ENCODE data around the gene SYTL5. TPM values are rescaled to one million over a fixed set of nuclear protein-coding genes. Genes with fewer than 3 reads are reported as not detected.

Gene SYTL5
- polyA plus RNA-seq, 2 of the 4 experiments (the other 2 are of a cell fraction): 0.79 to 1.1 TPM

GRCh38 chrX:37993176-37993575, 13.2 kb upstream of the SYTL5 start:
- FAIRE-seq (no peak), DNase-seq (ENCODE audit: low read depth in 1 of 2, low spot score in 1 of 2) (no peak), ATAC-seq (no peak)
- no peak for TF ChIP-seq RNF2 (IDR thresholded peaks at IDR 0.05; ENCODE audit: borderline replicate concordance, low read depth)
- no peak for TF ChIP-seq BCL3 (IDR thresholded peaks at IDR 0.05)
- no peak for TF ChIP-seq SMC3 (IDR thresholded peaks at IDR 0.05)
- no peak for TF ChIP-seq CBX2 (IDR thresholded peaks at IDR 0.05; ENCODE audit: borderline replicate concordance, low read depth)
- Histone ChIP-seq H3K4me1 (no peaks in the 10 kb centered on the region; the same call in 2 of the 3 replicates), H3K4me3 (no peak overlapping the region), H3K9me3 (no peaks in the 10 kb centered on the region), H3K27ac (no peak overlapping the region), H3K4me2 (no peak overlapping the region)
- 85% methylated on average over 3 of the region's 3 CpGs for WGBS (ENCODE audit: missing lambda C conversion rate)
- CTCF ChIA-PET: no interaction called here
- POLR2A ChIA-PET: no interaction called here

DNA sequence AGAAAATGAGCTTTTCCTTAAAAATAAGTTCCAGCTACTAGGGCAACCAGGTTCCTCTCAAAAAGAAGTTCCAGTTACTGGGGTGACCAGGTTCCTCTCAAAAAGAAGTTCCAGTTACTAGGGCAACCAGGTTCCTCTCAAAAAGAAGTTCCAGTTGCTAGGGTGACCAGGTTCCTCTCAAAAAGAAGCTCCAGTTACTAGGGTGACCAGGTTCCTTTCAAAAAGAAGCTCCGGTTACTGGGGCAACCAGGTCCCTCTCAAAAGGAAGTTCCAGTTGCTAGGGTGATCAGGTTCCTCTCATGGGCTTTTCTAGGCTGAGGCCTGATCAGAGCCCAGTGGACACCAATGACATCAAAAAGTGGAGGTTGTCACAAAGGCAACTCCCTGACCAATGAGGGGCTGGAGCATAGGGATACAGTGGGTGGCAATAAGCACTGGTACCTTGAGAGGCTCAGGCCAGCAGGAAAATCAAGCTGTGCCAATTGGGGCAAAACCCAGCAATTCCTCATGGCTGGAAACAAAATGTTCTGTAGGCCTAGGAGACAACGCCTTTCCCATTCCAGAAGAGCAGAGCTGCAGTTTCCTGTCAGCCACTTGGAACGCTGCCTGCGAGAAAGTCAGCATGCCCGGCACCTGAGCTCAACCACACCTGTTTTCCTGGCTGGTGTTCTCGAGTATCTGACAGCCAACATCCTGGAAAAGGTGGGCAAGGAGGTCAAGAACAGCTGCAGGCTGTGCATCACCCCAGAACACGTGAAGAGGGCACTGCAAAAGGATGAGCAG, 12.3 kb upstream of the SYTL5 start:
- DNase-seq (ENCODE audit: low read depth in 1 of 2, low spot score in 1 of 2) (peak in 1 of 2 experiments; percentile 13), ATAC-seq (no peak), FAIRE-seq (no peak)
- Histone ChIP-seq H3K4me2 (no peak overlapping the region), H3K9me3 (no peaks in the 10 kb centered on the region), H3K4me1 (peaks cover 3% of the 10 kb centered on the region; the same call in 1 of the 3 replicates), H3K4me3 (no peak overlapping the region), H3K27ac (no peak overlapping the region)
- no peak for TF ChIP-seq POLR2AphosphoS2 (conservative IDR thresholded peaks at IDR 0.05; ENCODE audit: low read length)
- TF ChIP-seq FOSB (CRISPR knock-in tag; IDR thresholded peaks at IDR 0.05): no peak
- no peak for TF ChIP-seq TFCP2L1 (CRISPR knock-in tag; IDR thresholded peaks at IDR 0.05)
- TF ChIP-seq REST (IDR thresholded peaks at IDR 0.05): no peak
- no peak for TF ChIP-seq TP53 (CRISPR knock-in tag; IDR thresholded peaks at IDR 0.05)
- TF ChIP-seq JUN (IDR thresholded peaks at IDR 0.05): no peak
- TF ChIP-seq JUNB (IDR thresholded peaks at IDR 0.05): no peak
- WGBS (ENCODE audit: missing lambda C conversion rate): 46% methylated on average over 7 of the region's 7 CpGs
- POLR2A ChIA-PET: no interaction called here
- CTCF ChIA-PET: no interaction called here

DNA sequence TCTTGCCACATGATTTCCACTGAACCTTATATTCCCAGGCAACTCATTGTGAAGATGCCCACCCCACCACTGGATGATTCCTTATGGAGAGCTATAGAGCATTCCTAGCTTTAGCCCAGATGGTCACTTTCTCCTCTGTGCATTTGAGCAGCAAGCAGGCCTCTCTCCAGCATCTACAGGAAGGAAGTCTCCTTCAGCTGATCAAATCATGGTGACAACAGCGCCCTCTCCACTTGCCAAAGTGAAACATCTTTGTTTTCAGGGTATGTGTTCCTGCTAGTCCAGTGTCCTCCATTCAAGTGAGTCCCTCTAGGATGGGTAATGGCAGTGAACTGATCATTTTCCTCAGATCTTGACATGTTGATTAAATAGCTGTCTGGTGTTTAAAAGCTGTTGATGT, 10.9 kb upstream of the SYTL5 start:
- Histone ChIP-seq H3K27ac (no peak overlapping the region), H3K4me2 (no peak overlapping the region), H3K4me1 (peaks cover 3% of the 10 kb centered on the region; the same call in 1 of the 3 replicates), H3K9me3 (no peaks in the 10 kb centered on the region), H3K4me3 (no peak overlapping the region)
- WGBS (ENCODE audit: missing lambda C conversion rate): 29% methylated on average over 1 of the region's 1 CpG
- FAIRE-seq: no peak
- TF ChIP-seq FOXS1 (CRISPR knock-in tag; IDR thresholded peaks at IDR 0.05): no peak
- no peak for TF ChIP-seq NFE2L2 (conservative IDR thresholded peaks at IDR 0.05; ENCODE audit: low read length)
- TF ChIP-seq JUNB (IDR thresholded peaks at IDR 0.05): no peak
- TF ChIP-seq PHF8 (IDR thresholded peaks at IDR 0.05; ENCODE audit: borderline replicate concordance, low read depth): no peak
- TF ChIP-seq ATOH8 (CRISPR knock-in tag; IDR thresholded peaks at IDR 0.05; ENCODE audit: low read depth): no peak
- no peak for TF ChIP-seq CBX8 (IDR thresholded peaks at IDR 0.05)
- no peak for TF ChIP-seq ZC3H11A (IDR thresholded peaks at IDR 0.05)
- TF ChIP-seq MAZ (IDR thresholded peaks at IDR 0.05; ENCODE audit: borderline replicate concordance, low read depth, low read length): no peak
- TF ChIP-seq RNF2 (IDR thresholded peaks at IDR 0.05; ENCODE audit: borderline replicate concordance, low read depth): no peak
- TF ChIP-seq FOSL2 (IDR thresholded peaks at IDR 0.05): no peak
- TF ChIP-seq FOSL2 (CRISPR knock-in tag; IDR thresholded peaks at IDR 0.05): no peak
- no peak for TF ChIP-seq PBX3 (IDR thresholded peaks at IDR 0.05)
- TF ChIP-seq HOXB13 (CRISPR knock-in tag; IDR thresholded peaks at IDR 0.05; ENCODE audit: low read depth): no peak
- TF ChIP-seq RARB (CRISPR knock-in tag; IDR thresholded peaks at IDR 0.05): no peak
- TF ChIP-seq TFCP2L1 (CRISPR knock-in tag; IDR thresholded peaks at IDR 0.05): no peak
- no peak for TF ChIP-seq TP53 (CRISPR knock-in tag; IDR thresholded peaks at IDR 0.05)
- CTCF ChIA-PET: no interaction called here
- no peak for ATAC-seq
- POLR2A ChIA-PET: no interaction called here
- DNase-seq (ENCODE audit: low read depth in 1 of 2, low spot score in 1 of 2): peak in 1 of 2 experiments; percentile 11

Data from A549 (cell line).